HL-60 (cell line): Measurements from ENCODE around the gene EYS.

Source experiments
- CTCF ChIP-seq: IDR thresholded peaks from one replicate; pipeline ENCODE4 v1.5.1; 2011; ENCODE audit warnings: low read length, control low read depth, inconsistent platforms; ENCODE audit not compliant: insufficient read depth
- GABPA ChIP-seq: IDR thresholded peaks from 2 replicates; pipeline ENCODE4 v1.6.1; 2012; ENCODE audit warnings: low read depth
- POLR2AphosphoS5 ChIP-seq: IDR thresholded peaks from 2 replicates; pipeline ENCODE4 v1.6.1; 2012; ENCODE audit warnings: low read depth
- REST ChIP-seq: IDR thresholded peaks from 2 replicates; pipeline ENCODE4 v1.6.1; 2012; ENCODE audit warnings: low read depth; ENCODE audit not compliant: insufficient replicate concordance
- SPI1 ChIP-seq: IDR thresholded peaks from 2 replicates; pipeline ENCODE4 v1.6.1; 2012; ENCODE audit warnings: low read depth, mild to moderate bottlenecking, borderline replicate concordance

- TF ChIP-seq CTCF = no peak
- TF ChIP-seq POLR2AphosphoS5 = no peak
- TF ChIP-seq REST = no peak
- no peak for TF ChIP-seq SPI1
- no peak for TF ChIP-seq GABPA
These were observed 1076.1 kb downstream of the EYS start for GRCh38 chr6:64630901-64631300.
